Osteoblast (primary cell): ENCODE results near the gene CFP. TPM values are rescaled to one million over a fixed set of nuclear protein-coding genes. Genes with fewer than 3 reads are reported as not detected.

Source experiments
- DNase-seq: peaks from one replicate; pipeline ENCODE4 v3.0.0; 2011; ENCODE audit warnings: low spot score, mixed read lengths; ENCODE audit not compliant: insufficient read length; ENCODE audit errors: missing footprints
- H2AFZ ChIP-seq: 2 replicates; pipeline ENCODE4 v1.6.0; 2011; ENCODE audit warnings: mild to moderate bottlenecking, low read length
- H3K27ac ChIP-seq: 2 replicates; pipeline ENCODE4 v1.5.1; 2011; ENCODE audit warnings: mild to moderate bottlenecking, low read depth, low read length, moderate library complexity
- H3K27me3 ChIP-seq: 2 replicates; pipeline ENCODE4 v1.6.0; 2012; ENCODE audit warnings: mild to moderate bottlenecking, control low read depth, inconsistent platforms, low read length, moderate library complexity; ENCODE audit not compliant: insufficient read depth
- H3K36me3 ChIP-seq: 2 replicates; pipeline ENCODE4 v1.5.1; 2011; ENCODE audit warnings: mild to moderate bottlenecking, low read length, control low read depth, moderate library complexity; ENCODE audit not compliant: insufficient read depth
- H3K4me1 ChIP-seq: 2 replicates; pipeline ENCODE4 v1.5.1; 2011; ENCODE audit warnings: mild to moderate bottlenecking, low read length, control low read depth, moderate library complexity; ENCODE audit not compliant: insufficient read depth
- H3K4me2 ChIP-seq: 2 replicates; pipeline ENCODE4 v1.6.0; 2011; ENCODE audit warnings: mild to moderate bottlenecking, low read length; ENCODE audit not compliant: insufficient read depth
- H3K4me3 ChIP-seq: fragments of 200-600 bp; sonication (generic); 3 replicates; pipeline ENCODE4 v1.5.1; 2012; ENCODE audit warnings: mild to moderate bottlenecking, low read length, inconsistent platforms; ENCODE audit not compliant: insufficient read depth
- H3K79me2 ChIP-seq: 2 replicates; pipeline ENCODE4 v1.6.0; 2012; ENCODE audit warnings: mild to moderate bottlenecking, low read length, control low read depth, inconsistent platforms; ENCODE audit not compliant: insufficient read depth
- H3K9me3 ChIP-seq: 2 replicates; pipeline ENCODE4 v1.5.1; 2011; ENCODE audit warnings: low read depth, low read length, control low read depth
- H4K20me1 ChIP-seq: 2 replicates; pipeline ENCODE4 v1.6.0; 2012; ENCODE audit warnings: mild to moderate bottlenecking, low read length, control low read depth; ENCODE audit not compliant: insufficient read depth
- total RNA-seq: library from RNA; depleted of rRNA; stranded (reverse); fragments of >200 nt; gene quantifications from 2 replicates; pipeline ENCODE4 v1.2.3, GENCODE V29; 2012
- TF ChIP-seq, protein P1 (sequence below): IDR thresholded peaks from 2 replicates; pipeline ENCODE4 v1.5.1; 2011; ENCODE audit warnings: mild to moderate bottlenecking, low read depth, low read length, moderate library complexity; ENCODE audit errors: extremely low read depth

The CFP gene
- total RNA-seq, 1 donor, result 0.36 TPM

DNA sequence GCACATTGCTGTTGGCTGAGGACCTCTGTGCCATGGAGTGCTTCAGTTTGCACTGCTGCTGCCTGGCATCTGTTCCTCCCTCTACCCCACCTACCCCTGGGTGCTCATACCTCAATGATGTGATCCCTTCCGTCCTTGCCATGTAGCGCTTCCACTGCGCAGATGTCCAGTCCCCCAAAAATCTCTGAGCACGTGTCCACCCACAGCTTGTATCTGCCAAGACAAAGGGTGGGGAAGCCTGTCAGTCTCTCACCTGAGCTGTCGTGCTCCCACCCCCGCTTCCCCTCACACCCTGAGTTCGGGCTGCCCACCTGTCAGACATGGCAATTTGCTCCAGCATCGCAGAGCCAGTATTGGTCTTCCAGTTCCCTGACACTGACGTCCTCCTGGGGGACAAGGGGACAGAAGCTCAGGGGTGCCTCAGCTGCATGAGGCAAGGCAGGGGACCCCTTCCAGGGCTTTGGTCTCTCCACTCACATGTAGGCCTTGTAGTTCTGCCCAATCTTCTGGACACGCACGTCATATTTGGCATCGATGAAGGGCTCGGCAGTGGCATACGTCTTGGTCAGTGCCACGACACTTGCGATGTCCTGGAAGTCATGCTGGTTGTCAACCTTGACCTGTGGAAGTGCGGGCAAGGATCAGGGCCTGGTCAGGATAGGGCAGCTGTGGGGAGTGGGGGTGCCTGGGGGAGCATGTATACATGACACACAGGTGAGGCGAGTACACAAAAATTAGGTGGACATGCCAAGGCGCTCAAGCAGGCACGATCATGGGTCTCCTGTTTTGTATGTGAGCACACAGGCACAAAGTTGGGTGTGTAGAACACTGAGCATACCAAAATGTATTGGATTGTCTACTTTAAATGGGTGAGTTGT, 53.5 kb downstream of the CFP start:
- H3K4me1 ChIP-seq, result peaks cover 27% of the 10 kb centered on the region
- no peaks in the 10 kb centered on the region for H4K20me1 ChIP-seq

DNA sequence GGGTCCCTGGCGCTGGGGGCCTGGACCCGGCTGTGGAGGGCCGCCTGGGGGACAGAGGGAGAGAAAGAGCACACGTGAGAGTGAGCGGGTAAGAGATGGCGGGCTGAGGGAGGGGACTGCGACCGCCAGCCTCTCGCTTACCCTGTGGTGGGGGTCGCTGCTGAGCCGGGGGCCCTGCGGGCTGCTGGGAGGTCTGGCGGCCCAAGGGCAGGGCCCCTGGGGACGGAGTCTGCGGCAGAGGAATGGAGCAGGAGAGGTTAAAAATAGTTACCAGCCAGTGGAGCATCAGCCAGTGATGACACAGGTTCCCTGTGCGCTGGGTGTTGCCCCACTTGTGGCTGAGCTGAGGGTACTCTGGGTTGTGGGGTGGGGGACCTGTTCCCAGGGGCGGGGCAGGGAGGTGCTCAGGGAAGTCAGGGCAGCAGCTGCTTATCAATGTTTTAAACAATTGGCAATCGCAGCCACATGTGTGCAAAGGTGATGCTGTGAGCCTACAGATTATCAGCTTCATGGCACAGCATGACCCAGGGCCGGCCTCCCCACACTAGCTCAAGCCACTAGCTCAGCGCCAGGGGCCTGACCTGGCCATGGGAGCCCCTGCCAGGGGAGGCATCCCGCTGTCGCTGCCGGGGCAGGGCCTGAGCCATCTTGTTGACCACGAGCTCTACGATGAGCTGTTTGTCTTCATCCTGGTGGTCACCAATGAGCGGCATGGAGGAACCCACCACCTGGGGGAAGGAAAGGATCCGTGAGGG, 55.0 kb downstream of the CFP start:
- H3K36me3 ChIP-seq, result peaks cover 11% of the 10 kb centered on the region
- TF ChIP-seq, protein P1, sequence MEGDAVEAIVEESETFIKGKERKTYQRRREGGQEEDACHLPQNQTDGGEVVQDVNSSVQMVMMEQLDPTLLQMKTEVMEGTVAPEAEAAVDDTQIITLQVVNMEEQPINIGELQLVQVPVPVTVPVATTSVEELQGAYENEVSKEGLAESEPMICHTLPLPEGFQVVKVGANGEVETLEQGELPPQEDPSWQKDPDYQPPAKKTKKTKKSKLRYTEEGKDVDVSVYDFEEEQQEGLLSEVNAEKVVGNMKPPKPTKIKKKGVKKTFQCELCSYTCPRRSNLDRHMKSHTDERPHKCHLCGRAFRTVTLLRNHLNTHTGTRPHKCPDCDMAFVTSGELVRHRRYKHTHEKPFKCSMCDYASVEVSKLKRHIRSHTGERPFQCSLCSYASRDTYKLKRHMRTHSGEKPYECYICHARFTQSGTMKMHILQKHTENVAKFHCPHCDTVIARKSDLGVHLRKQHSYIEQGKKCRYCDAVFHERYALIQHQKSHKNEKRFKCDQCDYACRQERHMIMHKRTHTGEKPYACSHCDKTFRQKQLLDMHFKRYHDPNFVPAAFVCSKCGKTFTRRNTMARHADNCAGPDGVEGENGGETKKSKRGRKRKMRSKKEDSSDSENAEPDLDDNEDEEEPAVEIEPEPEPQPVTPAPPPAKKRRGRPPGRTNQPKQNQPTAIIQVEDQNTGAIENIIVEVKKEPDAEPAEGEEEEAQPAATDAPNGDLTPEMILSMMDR, result no peak
- H3K79me2 ChIP-seq, result no peaks in the 10 kb centered on the region
- H4K20me1 ChIP-seq, result no peaks in the 10 kb centered on the region
- peaks cover 27% of the 10 kb centered on the region for H3K4me1 ChIP-seq
- no peak overlapping the region for H3K4me2 ChIP-seq
- H3K27me3 ChIP-seq, result no peaks in the 10 kb centered on the region
- no peak overlapping the region for H2AFZ ChIP-seq
- H3K9me3 ChIP-seq, result no peaks in the 10 kb centered on the region
- peak; percentile 92 for DNase-seq
- H3K4me3 ChIP-seq, result no peak overlapping the region
- no peak overlapping the region for H3K27ac ChIP-seq

More for the DNA sequence above, 53.5 kb downstream of the CFP start:
- TF ChIP-seq, protein P1, result no peak
- H3K4me2 ChIP-seq, result no peak overlapping the region
- no peak for DNase-seq
- H3K27me3 ChIP-seq, result no peaks in the 10 kb centered on the region
- no peak overlapping the region for H2AFZ ChIP-seq
- peaks cover 11% of the 10 kb centered on the region for H3K36me3 ChIP-seq
- no peaks in the 10 kb centered on the region for H3K9me3 ChIP-seq
- H3K79me2 ChIP-seq, result no peaks in the 10 kb centered on the region
- no peak overlapping the region for H3K4me3 ChIP-seq
- H3K27ac ChIP-seq, result no peak overlapping the region

DNA sequence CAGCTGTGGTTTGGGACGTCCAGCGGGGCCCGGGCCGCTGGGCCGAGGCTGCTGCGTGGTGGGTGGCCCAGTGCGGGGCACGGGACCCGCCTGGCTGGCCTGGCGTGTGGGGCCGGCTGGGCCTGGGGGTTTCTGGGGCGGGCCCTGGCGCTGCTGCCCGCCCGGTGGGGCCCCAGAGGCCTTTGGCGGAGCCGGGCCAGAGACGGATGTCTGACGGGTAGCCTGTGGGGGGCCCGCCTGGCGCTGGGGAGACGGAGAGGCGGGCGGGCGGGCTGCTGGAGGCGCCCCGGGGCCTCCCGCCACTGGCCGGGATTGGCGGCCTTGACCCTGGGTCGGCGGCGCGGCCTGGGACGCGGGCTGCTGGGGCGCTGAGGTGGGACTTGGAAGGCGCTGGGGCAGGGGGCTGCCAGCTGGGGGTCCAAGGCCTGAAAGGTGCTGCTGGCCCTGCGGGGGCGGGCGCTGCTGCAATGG, 55.6 kb downstream of the CFP start:
- Histone ChIP-seq H3K27ac (no peak overlapping the region), H2AFZ (no peak overlapping the region), H3K79me2 (no peaks in the 10 kb centered on the region), H3K9me3 (no peaks in the 10 kb centered on the region), H4K20me1 (no peaks in the 10 kb centered on the region), H3K4me3 (no peak overlapping the region), H3K4me2 (peak overlapping the region; percentile 24), H3K36me3 (peaks cover 14% of the 10 kb centered on the region), H3K4me1 (peaks cover 22% of the 10 kb centered on the region), H3K27me3 (no peaks in the 10 kb centered on the region)
- TF ChIP-seq, protein P1, result no peak
- no peak for DNase-seq
